ENCODE data around the gene ADK.
A peak's percentile ranks its signal among the peaks of the same experiment; 100 is the strongest.
"Not testable (repeated sequence)": the region's sequence is repeated elsewhere in the genome, so short reads cannot be mapped to it uniquely, and the experiment has no call there.

ADK gene

DNA sequence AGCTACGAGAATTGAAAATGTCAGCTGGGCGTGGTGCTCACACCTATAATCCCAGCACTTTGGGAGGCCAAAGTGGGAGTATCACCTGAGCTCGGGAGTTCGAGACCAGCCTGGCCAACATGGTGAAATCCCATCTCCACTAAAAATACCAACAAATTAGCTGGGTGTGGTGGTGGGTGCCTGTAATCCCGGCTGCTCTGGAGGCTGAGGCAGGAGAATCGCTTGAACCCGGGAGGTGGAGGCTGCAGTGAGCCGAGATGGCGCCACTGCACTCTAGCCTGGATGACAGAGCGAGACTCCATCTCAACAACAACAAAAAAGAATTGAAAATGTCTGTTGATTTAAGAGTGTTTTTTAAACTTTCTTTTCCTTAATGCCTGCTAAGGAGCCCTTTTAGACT, 4.0 kb upstream of the ADK start:
- not testable (repeated sequence) for DNase-seq

- no peak for DNase-seq
Observed at GRCh38 chr10:74150204-74150989, 624 bp upstream of the ADK start, which contains the start of gene AP3M1. AP3M1 (minus strand) TSS chr10:74150828; CDS start chr10:74138379, 12,449 bp downstream.

DNA sequence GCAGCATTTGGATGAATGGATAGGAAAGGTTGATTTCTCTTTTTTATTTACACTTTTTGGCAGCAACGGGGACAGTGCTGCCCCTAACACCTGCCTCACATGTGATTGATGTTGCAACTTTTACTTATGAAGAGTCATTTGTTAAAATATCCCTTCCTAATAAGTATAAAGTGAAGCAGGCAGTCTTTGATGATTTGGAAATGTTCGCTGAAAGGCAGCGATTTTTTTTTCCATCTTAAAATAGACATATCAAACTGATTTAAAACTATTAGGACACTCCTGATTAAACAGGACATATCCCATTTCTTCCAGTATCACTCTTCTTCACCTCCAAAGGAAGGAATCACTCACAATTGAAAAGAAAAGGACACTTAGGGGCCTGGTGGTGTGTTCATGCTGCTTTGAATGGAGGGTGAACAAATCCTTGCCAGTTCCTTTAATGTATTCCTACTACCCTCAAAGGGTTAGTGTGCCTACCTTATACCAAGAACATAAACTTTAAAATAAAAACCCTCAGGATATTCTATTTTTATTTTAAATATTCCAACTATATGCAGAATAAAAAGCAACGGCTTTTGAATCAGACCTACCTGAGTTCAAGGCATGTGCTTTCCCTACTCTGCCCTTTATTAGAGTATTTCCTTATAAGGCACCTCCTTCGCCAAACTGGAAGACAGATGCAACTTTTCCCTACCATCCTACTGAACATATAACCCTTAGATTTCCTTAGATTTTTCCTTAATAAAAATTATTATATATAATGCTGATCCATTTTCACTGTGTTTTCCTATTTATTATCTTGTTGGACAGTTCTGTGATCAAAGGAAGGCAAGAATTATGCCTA, 1.1 kb downstream of the ADK start:
- no peak for DNase-seq

- DNase-seq = peak; percentile 66
Observed at GRCh38 chr10:74153123-74153522, 2.1 kb downstream of the ADK start.

DNA sequence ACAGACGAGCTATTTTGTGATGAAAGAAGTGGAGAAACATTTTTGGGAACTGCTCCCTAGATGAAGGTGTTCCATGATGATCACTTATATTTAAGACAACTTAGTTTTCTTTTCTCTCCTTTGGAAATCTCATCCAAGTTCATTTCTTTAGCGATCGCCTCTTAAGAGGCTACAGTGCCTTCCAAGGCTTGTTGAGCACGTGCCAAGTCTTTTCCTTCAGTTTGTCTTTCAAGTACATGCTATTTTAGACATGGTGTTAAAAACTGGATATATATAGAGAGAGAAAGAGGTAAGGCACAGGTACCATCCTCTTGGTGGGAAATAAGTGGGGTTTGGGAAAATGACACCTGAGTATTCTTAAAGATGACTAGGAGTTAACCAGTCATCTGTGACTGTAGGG, 2.7 kb downstream of the ADK start:
- DNase-seq = no peak

- DNase-seq = no peak
Observed at GRCh38 chr10:74156919-74157289, 5.9 kb downstream of the ADK start.

- DNase-seq = no peak
Observed at GRCh38 chr10:74160013-74160412, 9.0 kb downstream of the ADK start.

DNA sequence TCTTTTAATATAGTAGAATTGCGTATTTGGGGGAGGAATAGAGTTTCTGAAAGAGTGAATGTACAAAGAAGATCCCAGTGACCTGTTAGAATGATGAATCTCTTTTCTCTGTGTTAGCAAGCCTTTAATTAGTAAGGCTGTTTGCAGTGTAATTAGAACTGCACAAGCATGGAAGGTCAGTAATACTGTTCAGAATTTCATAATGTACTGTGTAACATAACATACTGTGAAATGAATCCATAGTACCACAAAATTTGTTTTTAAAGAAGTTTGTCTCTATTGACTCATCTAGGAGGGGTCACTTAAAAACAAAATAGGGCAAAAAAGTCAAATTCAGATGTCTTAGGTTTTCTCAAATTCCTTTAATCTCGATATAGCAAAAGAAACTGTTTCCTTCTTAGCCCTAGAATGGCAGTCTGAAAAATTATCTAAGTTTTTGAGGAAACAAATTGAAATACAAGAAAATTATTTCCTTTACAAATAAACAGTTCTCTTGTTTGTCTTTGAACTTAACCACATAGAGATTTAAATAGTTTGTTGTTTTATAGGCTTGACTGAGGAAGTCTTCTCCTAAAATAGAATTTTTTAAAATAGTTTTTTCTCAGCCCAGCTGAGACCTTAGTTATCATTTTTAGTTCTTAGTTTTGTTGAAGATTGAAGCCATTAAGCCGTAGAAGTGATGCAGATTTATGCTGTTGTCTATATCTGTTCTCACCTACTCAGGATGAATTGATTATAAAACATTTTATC, 12.5 kb downstream of the ADK start:
- no peak for DNase-seq

DNA sequence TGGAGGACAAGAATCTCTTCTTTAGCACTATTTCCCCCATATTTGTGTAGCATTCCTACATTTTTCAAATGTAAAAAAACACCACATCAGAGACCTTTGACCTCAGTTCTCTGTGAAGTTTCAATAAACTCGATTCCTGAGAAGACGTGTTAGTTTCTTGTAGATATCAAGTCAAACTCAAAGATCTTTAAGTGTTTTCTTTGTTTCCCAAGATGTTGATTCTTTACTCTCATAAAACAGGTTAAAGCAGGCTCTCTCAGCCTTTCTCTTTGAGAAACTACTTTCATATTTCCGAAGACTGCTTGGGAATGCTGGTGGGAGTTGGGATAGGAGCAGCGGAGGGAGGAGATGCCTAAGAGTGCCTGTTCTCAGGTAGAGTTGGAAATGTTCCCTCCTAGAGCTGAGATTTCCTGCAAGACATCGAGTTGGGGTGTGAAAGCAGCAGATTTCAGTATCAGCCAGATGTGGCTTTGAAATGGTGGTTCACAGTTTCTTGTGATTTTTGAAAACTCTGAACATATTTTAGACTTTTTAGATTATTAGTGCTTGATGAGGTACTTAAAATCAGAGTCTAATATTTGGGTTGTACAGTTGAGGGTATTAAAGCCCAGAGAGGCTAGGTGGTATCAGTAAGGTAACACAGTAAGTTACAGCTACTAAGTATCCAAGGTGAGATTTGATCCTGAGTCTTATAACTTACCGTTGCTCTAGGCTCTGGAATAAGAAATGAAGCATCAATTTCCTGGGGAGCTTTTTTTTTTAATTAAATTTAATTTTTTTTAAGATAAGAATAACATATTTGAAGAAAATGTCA, 13.9 kb downstream of the ADK start:
- peak; percentile 62 for DNase-seq

GRCh38 chr10:74165530-74165901, 14.5 kb downstream of the ADK start:
- DNase-seq = peak; percentile 58

DNA sequence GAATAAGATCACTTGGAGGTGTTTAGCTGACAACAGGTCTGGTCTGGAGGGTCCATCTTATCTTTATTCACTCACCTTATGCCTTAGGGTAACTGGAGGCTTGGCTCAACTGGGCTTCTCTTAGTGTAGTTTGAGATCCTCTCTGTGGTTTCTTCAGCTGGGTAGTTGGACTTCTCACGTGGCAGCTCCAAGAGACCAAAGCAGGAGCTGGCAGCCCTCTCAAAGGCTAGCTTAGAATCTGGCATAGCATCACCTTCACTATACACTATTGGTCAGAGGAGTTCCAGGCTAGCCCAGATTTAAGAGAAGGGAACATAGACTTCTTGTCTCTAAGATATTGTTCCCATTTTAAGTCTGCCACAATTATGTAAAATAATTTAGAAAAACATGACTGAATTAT, 16.4 kb downstream of the ADK start:
- no peak for DNase-seq

DNA sequence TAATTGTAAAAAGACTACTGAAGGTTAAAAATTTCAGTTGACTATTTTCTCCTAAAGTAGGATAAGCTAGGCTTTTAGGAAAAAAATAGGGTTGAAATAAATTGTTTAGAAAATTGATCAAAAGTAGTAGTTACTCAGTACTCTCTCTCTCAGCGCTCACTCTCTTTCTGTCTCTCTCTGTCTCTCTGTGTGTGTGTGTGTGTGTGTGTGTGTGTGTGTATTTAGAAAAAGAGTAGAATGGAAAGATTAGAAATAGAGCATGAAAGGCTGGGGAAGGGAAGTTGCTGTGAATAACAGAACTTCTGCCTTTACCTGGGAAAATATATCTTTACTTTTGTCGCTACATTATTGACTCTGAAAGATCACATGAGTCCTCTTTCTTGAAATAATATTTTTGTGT, 20.6 kb downstream of the ADK start:
- DNase-seq = no peak

GRCh38 chr10:74174521-74174920, 23.5 kb downstream of the ADK start:
- no peak for DNase-seq

- no peak for DNase-seq
Observed at GRCh38 chr10:74175510-74176379, 24.7 kb downstream of the ADK start.

- DNase-seq = peak; percentile 98
Observed at GRCh38 chr10:74176380-74177139, 25.5 kb downstream of the ADK start.

DNA sequence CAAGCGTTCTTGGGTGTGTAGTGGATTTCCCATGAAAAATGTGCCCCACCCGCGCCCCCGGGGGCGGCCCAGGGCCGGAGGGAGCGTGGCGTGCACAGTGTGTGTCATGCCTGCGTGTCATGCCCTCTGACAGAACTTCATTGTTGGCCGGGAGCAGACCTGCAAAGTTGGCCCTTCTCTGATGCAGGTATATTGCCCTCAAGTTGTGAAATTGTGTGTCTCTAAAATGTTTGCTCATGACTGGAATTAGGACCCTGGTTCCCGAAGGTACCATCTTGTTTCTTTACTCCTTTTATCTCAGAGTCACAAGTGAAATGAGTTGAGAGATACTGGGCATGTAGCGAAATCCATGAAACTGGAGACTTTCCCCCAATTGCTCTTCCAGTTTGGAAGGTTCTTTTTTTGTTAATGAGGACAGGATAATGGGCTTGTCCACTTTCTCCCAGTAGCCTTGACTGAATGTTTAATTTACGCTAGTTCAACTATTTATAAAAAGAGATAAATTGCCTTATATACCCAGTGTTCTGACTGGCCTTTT, 26.2 kb downstream of the ADK start:
- DNase-seq = peak; percentile 55

DNA sequence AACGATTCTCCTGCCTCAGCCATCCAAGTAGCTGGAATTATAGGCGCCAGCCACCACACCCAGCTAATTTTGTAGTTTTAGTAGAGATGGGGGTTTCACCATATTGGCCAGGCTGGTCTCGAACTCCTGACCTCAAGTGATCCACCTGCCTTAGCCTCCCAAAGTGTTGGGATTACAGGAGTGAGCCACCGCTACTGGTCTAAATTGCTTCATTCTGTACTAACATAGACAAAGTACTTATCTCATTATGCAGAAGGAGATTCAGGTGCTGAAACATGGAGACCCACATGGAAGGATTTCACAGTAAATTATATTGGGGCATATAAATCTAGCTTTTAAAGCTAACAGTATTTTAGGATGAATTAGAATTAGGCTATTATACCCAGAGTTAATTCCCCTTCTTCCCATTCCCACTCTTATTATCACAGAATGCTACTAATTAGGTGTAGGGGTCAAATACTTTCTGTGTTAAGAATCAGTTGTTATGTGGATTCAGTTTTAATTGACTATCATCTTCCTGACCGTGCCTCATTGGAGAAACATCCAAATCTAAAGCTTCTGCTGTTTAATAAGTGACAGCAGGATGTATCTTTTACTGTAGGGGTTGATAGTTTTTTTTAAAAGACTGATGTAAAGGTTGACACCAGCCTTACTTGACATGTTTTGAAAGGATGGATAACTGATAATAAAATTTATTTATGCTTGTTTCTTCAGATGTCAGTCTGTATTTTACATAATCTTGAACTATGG, 27.2 kb downstream of the ADK start:
- DNase-seq = no peak

GRCh38 chr10:74179111-74179710, 28.2 kb downstream of the ADK start:
- peak; percentile 63 for DNase-seq

DNA sequence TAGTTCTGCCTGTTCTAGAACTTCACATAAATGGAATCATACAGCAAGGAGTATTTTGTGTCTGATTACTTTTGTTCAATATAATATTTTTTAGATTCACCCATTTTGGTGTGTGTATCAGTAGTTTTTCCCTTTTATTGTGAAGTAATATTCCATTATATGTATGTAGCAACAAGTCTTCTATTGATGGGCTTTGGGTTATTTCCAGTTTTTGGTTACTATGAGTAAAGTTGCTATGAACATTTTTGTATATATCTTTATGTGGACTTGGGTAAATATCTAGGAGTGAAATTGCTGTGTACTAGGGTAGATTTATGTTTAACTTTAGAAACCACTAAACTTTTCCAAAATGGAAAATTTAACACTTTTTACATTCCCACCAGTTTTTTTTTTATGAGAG, 35.7 kb downstream of the ADK start:
- no peak for DNase-seq
